HEK293 (cell line): ENCODE results near the gene KDM4B.

Experiments
- CTCF ChIA-PET: fragments of 350-600 bp; formaldehyde crosslinking; extraction: SDS; loops from one replicate; lab custom pipeline; 2021; ENCODE audit warnings: antibody characterized with exemption; lab: Yijun Ruan, JAX
- POLR2A ChIA-PET: fragments of 300-600 bp; formaldehyde crosslinking; extraction: SDS; loops from one replicate; lab custom pipeline; 2020; ENCODE audit warnings: antibody characterized with exemption, inconsistent platforms; lab: Yijun Ruan, JAX
- H3K27ac ChIP-seq: fragments of 200-500 bp; sonication (Bioruptor generic); 2 replicates; pipeline ENCODE4 v1.5.1; 2014; ENCODE audit warnings: low read depth, low read length, control low read depth, inconsistent platforms; ENCODE audit errors: extremely low read depth
- H3K36me3 ChIP-seq, 2 experiments: fragments of 200-500 bp in 1 of 2; sonication (Bioruptor generic) in 1 of 2; 1 replicate in 1 of 2; 2 replicates in 1 of 2; pipeline ENCODE4 v1.5.1; 2014 to 2017; ENCODE audit warnings: inconsistent platforms in 2 of 2, low read length in 2 of 2; ENCODE audit not compliant: control insufficient read depth in 2 of 2, insufficient read depth in 1 of 2
- H3K4me1 ChIP-seq: fragments of 200-500 bp; sonication (Bioruptor generic); 2 replicates; pipeline ENCODE4 v1.5.1; 2014; ENCODE audit warnings: mild to moderate bottlenecking, low read length, inconsistent platforms; ENCODE audit not compliant: control insufficient read depth, insufficient read depth
- H3K4me3 ChIP-seq: 2 replicates; pipeline ENCODE4 v1.5.1; 2011; ENCODE audit warnings: low read depth, mild to moderate bottlenecking, control low read depth, low read length, moderate library complexity
- H3K9me3 ChIP-seq: fragments of 200-500 bp; sonication (Bioruptor generic); 2 replicates; pipeline ENCODE4 v1.5.1; 2014; ENCODE audit warnings: low read depth, low read length, inconsistent platforms; ENCODE audit not compliant: control insufficient read depth, insufficient read depth
- KLF1 ChIP-seq: fragments of 450-650 bp; formaldehyde crosslinking; IDR thresholded peaks from 2 replicates; pipeline ENCODE4 v1.5.1; 2016; ENCODE audit warnings: missing biosample characterization, missing genetic modification characterization
- PRDM1 ChIP-seq: fragments of 450-650 bp; formaldehyde crosslinking; IDR thresholded peaks from 2 replicates; pipeline ENCODE4; 2016; ENCODE audit warnings: missing biosample characterization, missing genetic modification characterization
- ZFP41 ChIP-seq: fragments of 450-650 bp; formaldehyde crosslinking; IDR thresholded peaks from 2 replicates; pipeline ENCODE4 v1.5.1; 2016; ENCODE audit warnings: missing biosample characterization, missing genetic modification characterization, borderline replicate concordance
- ZNF155 ChIP-seq: fragments of 450-650 bp; formaldehyde crosslinking; IDR thresholded peaks from 2 replicates; pipeline ENCODE4 v1.5.1; 2016; ENCODE audit warnings: missing biosample characterization, missing genetic modification characterization
- ZNF16 ChIP-seq: fragments of 450-650 bp; formaldehyde crosslinking; IDR thresholded peaks from 2 replicates; pipeline ENCODE4 v1.5.1; 2016; ENCODE audit warnings: low read depth, missing biosample characterization, missing genetic modification characterization
- ZNF19 ChIP-seq: fragments of 450-650 bp; formaldehyde crosslinking; IDR thresholded peaks from 2 replicates; pipeline ENCODE4; 2016; ENCODE audit warnings: missing biosample characterization, missing genetic modification characterization, low read depth
- ZNF214 ChIP-seq: fragments of 450-650 bp; formaldehyde crosslinking; IDR thresholded peaks from 2 replicates; pipeline ENCODE4 v1.5.1; 2017; ENCODE audit warnings: missing biosample characterization, mild to moderate bottlenecking, missing genetic modification characterization, borderline replicate concordance
- ZNF248 ChIP-seq: fragments of 450-650 bp; formaldehyde crosslinking; IDR thresholded peaks from 2 replicates; pipeline ENCODE4 v1.5.1; 2017; ENCODE audit warnings: missing biosample characterization, missing genetic modification characterization
- ZNF266 ChIP-seq: fragments of 450-650 bp; formaldehyde crosslinking; IDR thresholded peaks from 2 replicates; pipeline ENCODE4 v1.5.1; 2016; ENCODE audit warnings: missing biosample characterization, missing genetic modification characterization, low read depth
- ZNF510 ChIP-seq: fragments of 450-650 bp; formaldehyde crosslinking; IDR thresholded peaks from 2 replicates; pipeline ENCODE4 v1.5.1; 2018; ENCODE audit warnings: mild to moderate bottlenecking, missing genetic modification characterization, missing biosample characterization; ENCODE audit not compliant: insufficient replicate concordance
- ZNF555 ChIP-seq: fragments of 450-650 bp; formaldehyde crosslinking; conservative IDR thresholded peaks from 2 replicates; pipeline ENCODE4 v1.5.1; 2017; ENCODE audit warnings: missing biosample characterization, mild to moderate bottlenecking, missing genetic modification characterization, inconsistent platforms
- ZNF626 ChIP-seq: fragments of 450-650 bp; sonication (Bioruptor Pico); formaldehyde crosslinking; IDR thresholded peaks from 2 replicates; pipeline ENCODE4 v1.5.1; 2018; ENCODE audit warnings: missing biosample characterization, missing genetic modification characterization, inconsistent platforms
- ZNF660 ChIP-seq: fragments of 450-650 bp; IDR thresholded peaks from 2 replicates; pipeline ENCODE4 v1.5.1; 2018; ENCODE audit warnings: missing biosample characterization, mild to moderate bottlenecking, missing genetic modification characterization
- ZNF776 ChIP-seq: fragments of 450-650 bp; formaldehyde crosslinking; IDR thresholded peaks from 2 replicates; pipeline ENCODE4 v1.5.0; 2017; ENCODE audit warnings: missing biosample characterization, missing genetic modification characterization, borderline replicate concordance
- ZNF791 ChIP-seq: fragments of 450-650 bp; formaldehyde crosslinking; IDR thresholded peaks from 2 replicates; pipeline ENCODE4 v1.5.1; 2016; ENCODE audit warnings: missing biosample characterization, missing genetic modification characterization
- ZSCAN16 ChIP-seq: fragments of 450-650 bp; formaldehyde crosslinking; IDR thresholded peaks from 2 replicates; pipeline ENCODE4 v1.5.1; 2016; ENCODE audit warnings: missing biosample characterization, missing genetic modification characterization
- TF ChIP-seq, protein P1 (sequence below): fragments of 450-650 bp; formaldehyde crosslinking; IDR thresholded peaks from 2 replicates; pipeline ENCODE4 v1.5.1; 2016; ENCODE audit warnings: missing biosample characterization, missing genetic modification characterization, borderline replicate concordance
- TF ChIP-seq, protein P2 (sequence below): fragments of 450-650 bp; formaldehyde crosslinking; IDR thresholded peaks from 2 replicates; pipeline ENCODE4 v1.5.1; 2016; ENCODE audit warnings: missing biosample characterization, missing genetic modification characterization
- TF ChIP-seq, protein P3 (sequence below): fragments of 450-650 bp; formaldehyde crosslinking; IDR thresholded peaks from 2 replicates; pipeline ENCODE4 v1.5.1; 2016; ENCODE audit warnings: missing biosample characterization, missing genetic modification characterization, low read depth
- TF ChIP-seq, protein P4 (sequence below): fragments of 450-650 bp; formaldehyde crosslinking; IDR thresholded peaks from 2 replicates; pipeline ENCODE4 v1.5.1; 2016; ENCODE audit warnings: missing biosample characterization, missing genetic modification characterization

Gene KDM4B

DNA sequence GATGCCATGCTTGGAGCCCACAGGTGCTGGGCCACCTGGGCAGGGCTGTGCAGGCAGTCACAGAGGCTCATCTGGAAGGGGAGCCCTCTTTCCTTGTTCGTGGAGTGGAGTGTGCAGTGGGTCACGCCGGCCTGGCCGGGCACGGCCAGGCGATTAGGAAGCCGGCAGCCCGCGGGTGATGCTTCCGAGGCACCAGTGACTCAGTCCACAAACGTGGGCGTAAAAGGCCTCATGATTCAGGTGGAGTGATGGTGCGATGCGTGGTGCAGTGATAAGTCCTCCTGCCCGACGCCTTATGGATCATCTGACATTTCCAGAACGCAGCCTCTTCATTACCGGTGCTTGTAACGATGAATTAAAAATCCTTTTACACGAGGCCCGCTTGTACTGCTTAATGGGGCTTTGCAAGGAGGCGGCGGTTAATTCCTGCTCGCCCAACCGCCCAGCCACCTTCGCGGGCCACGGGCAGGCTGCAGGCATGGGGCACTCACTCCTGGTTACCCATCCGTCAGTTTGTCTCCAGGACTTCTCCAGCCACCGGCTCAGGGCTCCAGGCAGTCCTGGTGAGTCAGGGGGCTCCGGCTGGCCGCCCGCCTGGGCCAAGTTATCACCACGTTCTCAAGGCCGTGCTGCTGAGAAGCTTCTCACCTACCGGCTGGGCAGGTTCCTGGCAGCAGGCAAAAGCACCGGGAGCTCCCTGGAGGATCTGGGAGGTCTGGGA is 172.4 kb downstream of the KDM4B start:
- no peaks in the 10 kb centered on the region for H3K4me1 ChIP-seq
- CTCF ChIA-PET: no interaction called here
- POLR2A ChIA-PET: no interaction called here
- TF ChIP-seq ZNF266 (tag by site-specific recombination) (no peak), ZNF19 (tag by site-specific recombination) (no peak), ZNF214 (tag by site-specific recombination) (no peak), ZNF791 (tag by site-specific recombination) (no peak), ZNF660 (tag by site-specific recombination) (no peak), ZNF510 (tag by site-specific recombination) (no peak), ZNF155 (tag by site-specific recombination) (no peak), ZNF248 (tag by site-specific recombination) (no peak), ZNF626 (no peak), ZSCAN16 (tag by site-specific recombination) (no peak), PRDM1 (tag by site-specific recombination) (no peak), KLF1 (tag by site-specific recombination) (no peak), ZFP41 (tag by site-specific recombination) (no peak), ZNF555 (tag by site-specific recombination) (no peak), ZNF776 (no peak), ZNF16 (no peak)
- TF ChIP-seq, protein P1, sequence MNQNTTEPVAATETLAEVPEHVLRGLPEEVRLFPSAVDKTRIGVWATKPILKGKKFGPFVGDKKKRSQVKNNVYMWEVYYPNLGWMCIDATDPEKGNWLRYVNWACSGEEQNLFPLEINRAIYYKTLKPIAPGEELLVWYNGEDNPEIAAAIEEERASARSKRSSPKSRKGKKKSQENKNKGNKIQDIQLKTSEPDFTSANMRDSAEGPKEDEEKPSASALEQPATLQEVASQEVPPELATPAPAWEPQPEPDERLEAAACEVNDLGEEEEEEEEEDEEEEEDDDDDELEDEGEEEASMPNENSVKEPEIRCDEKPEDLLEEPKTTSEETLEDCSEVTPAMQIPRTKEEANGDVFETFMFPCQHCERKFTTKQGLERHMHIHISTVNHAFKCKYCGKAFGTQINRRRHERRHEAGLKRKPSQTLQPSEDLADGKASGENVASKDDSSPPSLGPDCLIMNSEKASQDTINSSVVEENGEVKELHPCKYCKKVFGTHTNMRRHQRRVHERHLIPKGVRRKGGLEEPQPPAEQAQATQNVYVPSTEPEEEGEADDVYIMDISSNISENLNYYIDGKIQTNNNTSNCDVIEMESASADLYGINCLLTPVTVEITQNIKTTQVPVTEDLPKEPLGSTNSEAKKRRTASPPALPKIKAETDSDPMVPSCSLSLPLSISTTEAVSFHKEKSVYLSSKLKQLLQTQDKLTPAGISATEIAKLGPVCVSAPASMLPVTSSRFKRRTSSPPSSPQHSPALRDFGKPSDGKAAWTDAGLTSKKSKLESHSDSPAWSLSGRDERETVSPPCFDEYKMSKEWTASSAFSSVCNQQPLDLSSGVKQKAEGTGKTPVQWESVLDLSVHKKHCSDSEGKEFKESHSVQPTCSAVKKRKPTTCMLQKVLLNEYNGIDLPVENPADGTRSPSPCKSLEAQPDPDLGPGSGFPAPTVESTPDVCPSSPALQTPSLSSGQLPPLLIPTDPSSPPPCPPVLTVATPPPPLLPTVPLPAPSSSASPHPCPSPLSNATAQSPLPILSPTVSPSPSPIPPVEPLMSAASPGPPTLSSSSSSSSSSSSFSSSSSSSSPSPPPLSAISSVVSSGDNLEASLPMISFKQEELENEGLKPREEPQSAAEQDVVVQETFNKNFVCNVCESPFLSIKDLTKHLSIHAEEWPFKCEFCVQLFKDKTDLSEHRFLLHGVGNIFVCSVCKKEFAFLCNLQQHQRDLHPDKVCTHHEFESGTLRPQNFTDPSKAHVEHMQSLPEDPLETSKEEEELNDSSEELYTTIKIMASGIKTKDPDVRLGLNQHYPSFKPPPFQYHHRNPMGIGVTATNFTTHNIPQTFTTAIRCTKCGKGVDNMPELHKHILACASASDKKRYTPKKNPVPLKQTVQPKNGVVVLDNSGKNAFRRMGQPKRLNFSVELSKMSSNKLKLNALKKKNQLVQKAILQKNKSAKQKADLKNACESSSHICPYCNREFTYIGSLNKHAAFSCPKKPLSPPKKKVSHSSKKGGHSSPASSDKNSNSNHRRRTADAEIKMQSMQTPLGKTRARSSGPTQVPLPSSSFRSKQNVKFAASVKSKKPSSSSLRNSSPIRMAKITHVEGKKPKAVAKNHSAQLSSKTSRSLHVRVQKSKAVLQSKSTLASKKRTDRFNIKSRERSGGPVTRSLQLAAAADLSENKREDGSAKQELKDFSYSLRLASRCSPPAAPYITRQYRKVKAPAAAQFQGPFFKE: no peak
- TF ChIP-seq, protein P2, sequence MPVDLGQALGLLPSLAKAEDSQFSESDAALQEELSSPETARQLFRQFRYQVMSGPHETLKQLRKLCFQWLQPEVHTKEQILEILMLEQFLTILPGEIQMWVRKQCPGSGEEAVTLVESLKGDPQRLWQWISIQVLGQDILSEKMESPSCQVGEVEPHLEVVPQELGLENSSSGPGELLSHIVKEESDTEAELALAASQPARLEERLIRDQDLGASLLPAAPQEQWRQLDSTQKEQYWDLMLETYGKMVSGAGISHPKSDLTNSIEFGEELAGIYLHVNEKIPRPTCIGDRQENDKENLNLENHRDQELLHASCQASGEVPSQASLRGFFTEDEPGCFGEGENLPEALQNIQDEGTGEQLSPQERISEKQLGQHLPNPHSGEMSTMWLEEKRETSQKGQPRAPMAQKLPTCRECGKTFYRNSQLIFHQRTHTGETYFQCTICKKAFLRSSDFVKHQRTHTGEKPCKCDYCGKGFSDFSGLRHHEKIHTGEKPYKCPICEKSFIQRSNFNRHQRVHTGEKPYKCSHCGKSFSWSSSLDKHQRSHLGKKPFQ (tag by site-specific recombination): no peak
- TF ChIP-seq, protein P3, sequence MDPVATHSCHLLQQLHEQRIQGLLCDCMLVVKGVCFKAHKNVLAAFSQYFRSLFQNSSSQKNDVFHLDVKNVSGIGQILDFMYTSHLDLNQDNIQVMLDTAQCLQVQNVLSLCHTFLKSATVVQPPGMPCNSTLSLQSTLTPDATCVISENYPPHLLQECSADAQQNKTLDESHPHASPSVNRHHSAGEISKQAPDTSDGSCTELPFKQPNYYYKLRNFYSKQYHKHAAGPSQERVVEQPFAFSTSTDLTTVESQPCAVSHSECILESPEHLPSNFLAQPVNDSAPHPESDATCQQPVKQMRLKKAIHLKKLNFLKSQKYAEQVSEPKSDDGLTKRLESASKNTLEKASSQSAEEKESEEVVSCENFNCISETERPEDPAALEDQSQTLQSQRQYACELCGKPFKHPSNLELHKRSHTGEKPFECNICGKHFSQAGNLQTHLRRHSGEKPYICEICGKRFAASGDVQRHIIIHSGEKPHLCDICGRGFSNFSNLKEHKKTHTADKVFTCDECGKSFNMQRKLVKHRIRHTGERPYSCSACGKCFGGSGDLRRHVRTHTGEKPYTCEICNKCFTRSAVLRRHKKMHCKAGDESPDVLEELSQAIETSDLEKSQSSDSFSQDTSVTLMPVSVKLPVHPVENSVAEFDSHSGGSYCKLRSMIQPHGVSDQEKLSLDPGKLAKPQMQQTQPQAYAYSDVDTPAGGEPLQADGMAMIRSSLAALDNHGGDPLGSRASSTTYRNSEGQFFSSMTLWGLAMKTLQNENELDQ (tag by site-specific recombination): no peak
- TF ChIP-seq, protein P4, sequence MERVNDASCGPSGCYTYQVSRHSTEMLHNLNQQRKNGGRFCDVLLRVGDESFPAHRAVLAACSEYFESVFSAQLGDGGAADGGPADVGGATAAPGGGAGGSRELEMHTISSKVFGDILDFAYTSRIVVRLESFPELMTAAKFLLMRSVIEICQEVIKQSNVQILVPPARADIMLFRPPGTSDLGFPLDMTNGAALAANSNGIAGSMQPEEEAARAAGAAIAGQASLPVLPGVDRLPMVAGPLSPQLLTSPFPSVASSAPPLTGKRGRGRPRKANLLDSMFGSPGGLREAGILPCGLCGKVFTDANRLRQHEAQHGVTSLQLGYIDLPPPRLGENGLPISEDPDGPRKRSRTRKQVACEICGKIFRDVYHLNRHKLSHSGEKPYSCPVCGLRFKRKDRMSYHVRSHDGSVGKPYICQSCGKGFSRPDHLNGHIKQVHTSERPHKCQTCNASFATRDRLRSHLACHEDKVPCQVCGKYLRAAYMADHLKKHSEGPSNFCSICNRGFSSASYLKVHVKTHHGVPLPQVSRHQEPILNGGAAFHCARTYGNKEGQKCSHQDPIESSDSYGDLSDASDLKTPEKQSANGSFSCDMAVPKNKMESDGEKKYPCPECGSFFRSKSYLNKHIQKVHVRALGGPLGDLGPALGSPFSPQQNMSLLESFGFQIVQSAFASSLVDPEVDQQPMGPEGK (tag by site-specific recombination): no peak
- TF ChIP-seq, all 188 proteins: peak for 0
- Histone ChIP-seq H3K9me3 (no peaks in the 10 kb centered on the region), H3K36me3 (peaks cover 8 to 61% of the 10 kb centered on the region in 2 experiments; a peak in 2 of 3 replicates), H3K27ac (no peak overlapping the region), H3K4me3 (no peak overlapping the region)
